Loucy (cell line): ENCODE results near the gene RLF.
"Not testable (repeated sequence)": the region's sequence is repeated elsewhere in the genome, so short reads cannot be mapped to it uniquely, and the experiment has no call there.

Experiments
- H2AFZ ChIP-seq: fragments of 200-600 bp; sonication (generic); 2 replicates; pipeline ENCODE4 v1.6.0; 2016; ENCODE audit warnings: antibody characterized with exemption, mild to moderate bottlenecking, low read length, moderate library complexity
- H3F3A ChIP-seq: fragments of 200-600 bp; 2 replicates; pipeline ENCODE4 v1.6.0; 2016; ENCODE audit warnings: antibody characterized with exemption, low read depth, mild to moderate bottlenecking
- H3K27me3 ChIP-seq: fragments of 200-600 bp; sonication (generic); 2 replicates; pipeline ENCODE4 v1.6.1; 2014; ENCODE audit warnings: low read length, mild to moderate bottlenecking; ENCODE audit not compliant: insufficient read depth, poor library complexity, severe bottlenecking
- H3K36me3 ChIP-seq: fragments of 200-600 bp; sonication (generic); 2 replicates; pipeline ENCODE4 v1.6.1; 2016; ENCODE audit warnings: low read length; ENCODE audit not compliant: insufficient read depth
- H3K4me1 ChIP-seq: fragments of 200-600 bp; sonication (generic); 2 replicates; pipeline ENCODE4 v1.5.1; 2014; ENCODE audit warnings: low read length, mild to moderate bottlenecking; ENCODE audit not compliant: insufficient read depth, poor library complexity, severe bottlenecking
- H3K4me2 ChIP-seq: fragments of 200-600 bp; sonication (generic); 2 replicates; pipeline ENCODE4 v1.6.0; 2014; ENCODE audit warnings: antibody characterized with exemption, low read length, low read depth, mild to moderate bottlenecking; ENCODE audit not compliant: poor library complexity, severe bottlenecking
- H3K4me3 ChIP-seq: fragments of 200-600 bp; sonication (generic); 2 replicates; pipeline ENCODE4 v1.5.1; 2014; ENCODE audit warnings: low read length, mild to moderate bottlenecking, mixed read lengths; ENCODE audit not compliant: poor library complexity, severe bottlenecking
- H3K79me2 ChIP-seq: fragments of 200-600 bp; sonication (generic); 2 replicates; pipeline ENCODE4 v1.6.1; 2014; ENCODE audit warnings: low read length; ENCODE audit not compliant: insufficient read depth
- H3K9ac ChIP-seq: fragments of 200-600 bp; sonication (generic); 2 replicates; pipeline ENCODE4 v1.6.0; 2014; ENCODE audit warnings: mild to moderate bottlenecking, low read depth, low read length, moderate library complexity; ENCODE audit not compliant: poor library complexity, severe bottlenecking
- H3K9me2 ChIP-seq: fragments of 200-600 bp; sonication (generic); replicated peaks from 2 replicates; pipeline ENCODE4 v1.6.1; 2016; ENCODE audit warnings: low read depth, low read length, mixed read lengths
- H3K9me3 ChIP-seq: fragments of 200-600 bp; sonication (generic); 2 replicates; pipeline ENCODE4 v1.6.1; 2014; ENCODE audit warnings: mild to moderate bottlenecking, antibody characterized with exemption, low read length, low read depth; ENCODE audit not compliant: insufficient read depth
- H4K20me1 ChIP-seq: fragments of 200-600 bp; sonication (generic); 2 replicates; pipeline ENCODE4 v1.6.0; 2014; ENCODE audit warnings: antibody characterized with exemption, low read length, mild to moderate bottlenecking; ENCODE audit not compliant: insufficient read depth, poor library complexity, severe bottlenecking
- EZH2phosphoT487 ChIP-seq: fragments of 200-600 bp; IDR thresholded peaks from 2 replicates; pipeline ENCODE4 v1.6.1; 2018; ENCODE audit warnings: antibody characterized with exemption, mild to moderate bottlenecking, moderate library complexity, borderline replicate concordance
- TF ChIP-seq, protein P1 (sequence below): fragments of 200-600 bp; sonication (generic); conservative IDR thresholded peaks from 2 replicates; pipeline ENCODE4 v1.5.1; 2014; ENCODE audit warnings: mild to moderate bottlenecking, antibody characterized with exemption, low read length

The RLF gene

DNA sequence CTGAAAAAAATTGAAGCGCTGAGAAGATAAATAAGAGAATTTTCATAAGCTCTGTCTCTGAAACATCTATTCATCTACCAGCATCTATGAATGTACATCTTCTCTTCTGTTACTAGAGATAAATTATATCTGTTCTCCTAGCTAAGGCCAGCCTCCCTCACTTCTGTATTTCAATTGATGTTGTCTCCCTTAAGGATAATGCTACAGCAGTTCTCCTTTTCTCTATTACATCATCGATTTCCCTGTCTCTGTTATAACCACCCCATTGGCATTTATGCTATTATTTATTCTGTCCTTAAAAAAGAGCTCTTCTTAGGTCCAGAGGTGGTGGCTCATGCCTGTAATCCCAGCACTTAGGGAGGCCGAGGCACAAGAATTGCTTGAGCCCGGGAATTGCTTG lies 43.7 kb downstream of the RLF start:
- no peaks in the 10 kb centered on the region for H3F3A ChIP-seq
- no peaks in the 10 kb centered on the region for H4K20me1 ChIP-seq
- H3K9me2 ChIP-seq: no peaks in the 10 kb centered on the region
- no peak for TF ChIP-seq EZH2phosphoT487
- TF ChIP-seq, protein P1, sequence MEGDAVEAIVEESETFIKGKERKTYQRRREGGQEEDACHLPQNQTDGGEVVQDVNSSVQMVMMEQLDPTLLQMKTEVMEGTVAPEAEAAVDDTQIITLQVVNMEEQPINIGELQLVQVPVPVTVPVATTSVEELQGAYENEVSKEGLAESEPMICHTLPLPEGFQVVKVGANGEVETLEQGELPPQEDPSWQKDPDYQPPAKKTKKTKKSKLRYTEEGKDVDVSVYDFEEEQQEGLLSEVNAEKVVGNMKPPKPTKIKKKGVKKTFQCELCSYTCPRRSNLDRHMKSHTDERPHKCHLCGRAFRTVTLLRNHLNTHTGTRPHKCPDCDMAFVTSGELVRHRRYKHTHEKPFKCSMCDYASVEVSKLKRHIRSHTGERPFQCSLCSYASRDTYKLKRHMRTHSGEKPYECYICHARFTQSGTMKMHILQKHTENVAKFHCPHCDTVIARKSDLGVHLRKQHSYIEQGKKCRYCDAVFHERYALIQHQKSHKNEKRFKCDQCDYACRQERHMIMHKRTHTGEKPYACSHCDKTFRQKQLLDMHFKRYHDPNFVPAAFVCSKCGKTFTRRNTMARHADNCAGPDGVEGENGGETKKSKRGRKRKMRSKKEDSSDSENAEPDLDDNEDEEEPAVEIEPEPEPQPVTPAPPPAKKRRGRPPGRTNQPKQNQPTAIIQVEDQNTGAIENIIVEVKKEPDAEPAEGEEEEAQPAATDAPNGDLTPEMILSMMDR: no peak
- H3K4me3 ChIP-seq: no peak overlapping the region
- no peaks in the 10 kb centered on the region for H3K27me3 ChIP-seq
- no peak overlapping the region for H2AFZ ChIP-seq
- no peaks in the 10 kb centered on the region for H3K9me3 ChIP-seq
- no peak overlapping the region for H3K9ac ChIP-seq
- H3K4me2 ChIP-seq: no peak overlapping the region
- H3K79me2 ChIP-seq: peaks cover 16% of the 10 kb centered on the region; the same call in 1 of the 2 replicates
- H3K36me3 ChIP-seq: peaks cover 81% of the 10 kb centered on the region; the same call in 1 of the 2 replicates
- no peaks in the 10 kb centered on the region for H3K4me1 ChIP-seq

DNA sequence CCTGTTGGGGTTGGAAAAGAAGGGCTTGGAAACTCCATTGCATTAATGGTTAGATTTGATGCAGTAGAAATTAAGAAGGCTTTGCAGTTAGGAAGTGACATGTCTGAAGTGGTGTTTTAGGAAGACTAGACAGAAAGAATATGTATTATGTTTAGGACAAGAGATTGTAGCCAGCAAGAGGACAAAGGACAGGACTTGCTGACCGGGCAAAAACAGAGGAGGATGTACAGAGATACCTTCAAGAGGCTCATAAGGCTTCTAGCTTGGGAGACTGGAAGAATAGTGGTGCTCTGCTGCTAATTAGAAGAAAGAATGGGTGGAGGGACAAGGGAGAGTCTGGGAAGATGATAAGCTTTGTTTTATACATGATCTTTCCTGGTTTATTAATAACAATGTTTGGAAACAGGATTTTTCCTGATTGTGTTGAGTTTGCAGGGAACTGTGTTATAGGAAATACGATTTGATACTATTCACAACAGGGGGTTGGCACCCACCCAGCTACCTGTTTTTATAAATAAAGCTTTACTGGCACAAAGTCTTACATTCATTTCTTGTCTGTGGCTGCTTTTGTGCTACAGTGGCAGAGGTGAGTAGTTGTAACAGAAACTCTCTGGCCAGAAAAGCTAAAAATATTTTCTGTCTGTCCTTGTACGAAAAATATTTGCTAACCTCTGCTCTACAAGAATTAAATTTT lies 49.5 kb downstream of the RLF start:
- Histone ChIP-seq H3K9me3 (no peaks in the 10 kb centered on the region), H3K4me1 (no peaks in the 10 kb centered on the region), H3K4me2 (no peak overlapping the region), H3K9me2 (no peaks in the 10 kb centered on the region), H4K20me1 (no peaks in the 10 kb centered on the region), H3K4me3 (no peak overlapping the region), H3K79me2 (peaks cover 20% of the 10 kb centered on the region; the same call in 1 of the 2 replicates), H3K27me3 (no peaks in the 10 kb centered on the region), H2AFZ (no peak overlapping the region), H3K9ac (no peak overlapping the region), H3F3A (no peaks in the 10 kb centered on the region), H3K36me3 (peaks cover 96% of the 10 kb centered on the region)
- TF ChIP-seq, protein P1: no peak
- TF ChIP-seq EZH2phosphoT487: no peak

DNA sequence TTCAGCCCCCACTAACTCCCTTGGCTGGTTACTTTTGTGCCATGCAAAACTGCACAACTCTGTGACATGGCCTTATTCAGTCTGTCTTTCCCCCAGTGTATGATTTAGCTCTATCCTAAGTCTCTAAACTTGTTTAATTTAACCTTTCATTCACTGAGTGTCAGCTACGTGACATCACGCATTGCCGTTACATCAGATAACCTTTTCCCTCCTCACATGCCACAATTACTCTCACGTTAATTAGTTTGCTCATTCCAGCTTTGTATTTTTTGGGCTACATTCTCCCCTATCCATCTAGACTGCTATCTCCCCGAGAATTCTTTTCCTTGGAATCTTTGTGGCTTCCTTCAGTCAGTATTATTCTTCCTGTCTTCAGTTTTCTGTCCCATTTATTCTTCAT lies 57.1 kb downstream of the RLF start:
- TF ChIP-seq EZH2phosphoT487: no peak
- TF ChIP-seq, protein P1: no peak
- Histone ChIP-seq H3K9me2 (no peaks in the 10 kb centered on the region), H3F3A (no peaks in the 10 kb centered on the region), H3K79me2 (no peaks in the 10 kb centered on the region), H3K27me3 (no peaks in the 10 kb centered on the region), H3K4me3 (no peak overlapping the region), H3K9ac (no peak overlapping the region), H2AFZ (no peak overlapping the region), H3K9me3 (no peaks in the 10 kb centered on the region), H4K20me1 (peaks cover 3% of the 10 kb centered on the region), H3K4me1 (no peaks in the 10 kb centered on the region), H3K36me3 (peaks cover 69% of the 10 kb centered on the region; the same call in 1 of the 2 replicates), H3K4me2 (no peak overlapping the region)

DNA sequence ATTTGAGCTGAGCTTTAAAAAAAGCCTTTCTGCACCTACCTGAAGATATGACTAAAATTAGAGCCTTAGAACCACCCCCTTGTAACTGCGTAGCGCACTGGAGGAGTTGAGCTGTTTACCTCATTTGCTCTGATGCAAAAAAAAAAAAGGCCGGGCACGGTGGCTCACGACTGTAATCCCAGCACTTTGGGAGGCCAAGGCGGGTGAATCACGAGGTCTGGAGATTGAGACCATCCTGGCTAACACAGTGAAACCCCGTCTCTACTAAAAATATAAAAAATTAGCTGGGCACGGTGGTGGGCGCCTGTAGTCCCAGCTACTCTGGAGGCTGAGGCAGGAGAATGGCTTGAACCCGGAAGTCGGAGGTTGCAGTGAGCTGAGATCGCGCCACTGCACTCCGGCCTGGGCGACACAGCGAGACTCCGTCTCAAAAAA lies 60.3 kb downstream of the RLF start:
- not testable (repeated sequence) for H3K4me2 ChIP-seq, H4K20me1 ChIP-seq, H3K4me3 ChIP-seq, H2AFZ ChIP-seq, H3K9ac ChIP-seq, H3K9me3 ChIP-seq, H3K27me3 ChIP-seq, H3F3A ChIP-seq, H3K79me2 ChIP-seq, H3K4me1 ChIP-seq, H3K9me2 ChIP-seq
- H3K36me3 ChIP-seq: peaks cover 68% of the 10 kb centered on the region; the same call in 1 of the 2 replicates
